Activated CD8-positive, alpha-beta memory T cell treated with anti-CD3 and anti-CD28 coated beads for 4 hours (primary cell): Measurements from ENCODE around the gene HIBADH.

Experiments used
- DNase-seq, 2 donors: peaks; one replicate each; pipeline ENCODE4 v3.0.0-alpha.2; 2020; ENCODE audit warnings: low read depth in 2 of 2

The HIBADH gene

GRCh38 chr7:27491534-27491933 lies 171.1 kb downstream of the HIBADH start:
- no peak for DNase-seq

GRCh38 chr7:27487509-27487908 lies 175.2 kb downstream of the HIBADH start:
- no peak for DNase-seq

- DNase-seq: no peak
Observed at GRCh38 chr7:27484451-27484850, 178.2 kb downstream of the HIBADH start.

- no peak for DNase-seq
Observed at GRCh38 chr7:27482219-27482618, 180.5 kb downstream of the HIBADH start.

GRCh38 chr7:27478556-27478955 lies 184.1 kb downstream of the HIBADH start:
- no peak for DNase-seq

GRCh38 chr7:27478084-27478483 lies 184.6 kb downstream of the HIBADH start:
- no peak for DNase-seq

- DNase-seq: no peak
Observed at GRCh38 chr7:27476493-27476892, 186.2 kb downstream of the HIBADH start.
